ENCODE data around the gene MRGPRG. TPM values are rescaled to one million over a fixed set of nuclear protein-coding genes. Genes with fewer than 3 reads are reported as not detected.

Gene MRGPRG
- total RNA-seq, 1 experiment from 2014 or later, result not detected

GRCh38 chr11:3234846-3235245, 16.2 kb upstream of the MRGPRG start:
- Histone ChIP-seq H3K27ac (no peak overlapping the region), H4K20me1 (ENCODE audit: insufficient read depth) (no peaks in the 10 kb centered on the region), H3K27me3 (ENCODE audit: insufficient read depth, low read depth) (peaks cover 32% of the 10 kb centered on the region), H3F3A (ENCODE audit: insufficient read depth, low read depth) (no peaks in the 10 kb centered on the region), H3K9me3 (ENCODE audit: insufficient read depth, low read depth) (no peaks in the 10 kb centered on the region), H3K4me1 (replicated peaks; ENCODE audit: insufficient read depth) (no peaks in the 10 kb centered on the region), H3K9me2 (ENCODE audit: insufficient read depth) (no peaks in the 10 kb centered on the region), H2AFZ (no peak overlapping the region), H3K4me2 (no peak overlapping the region), H3K79me2 (ENCODE audit: low read depth) (no peaks in the 10 kb centered on the region), H3K4me3 (no peak overlapping the region), H3K36me3 (ENCODE audit: low read depth) (no peaks in the 10 kb centered on the region)
- CTCF ChIA-PET, result no interaction called here
- POLR2A ChIA-PET (ENCODE audit: unreplicated experiment), result no interaction called here
- no peak for DNase-seq
- no peak for TF ChIP-seq EZH2 (IDR thresholded peaks at IDR 0.05; ENCODE audit: low read depth)
- TF ChIP-seq CTCF (conservative IDR thresholded peaks at IDR 0.05), result no peak
- no TSS peak for BruUV-seq (replicated peaks)
- intact Hi-C loops (cut with micrococcal nuclease; ENCODE audit: unreplicated experiment), result no loop called here

- no TSS peak for BruUV-seq (replicated peaks)
- Histone ChIP-seq H3K9me3 (ENCODE audit: insufficient read depth, low read depth) (no peaks in the 10 kb centered on the region), H3F3A (ENCODE audit: insufficient read depth, low read depth) (no peaks in the 10 kb centered on the region), H3K4me3 (no peak overlapping the region), H3K4me1 (replicated peaks; ENCODE audit: insufficient read depth) (no peaks in the 10 kb centered on the region), H2AFZ (no peak overlapping the region), H3K36me3 (ENCODE audit: low read depth) (no peaks in the 10 kb centered on the region), H3K4me2 (no peak overlapping the region), H3K9me2 (ENCODE audit: insufficient read depth) (no peaks in the 10 kb centered on the region), H3K27me3 (ENCODE audit: insufficient read depth, low read depth) (peaks cover 36% of the 10 kb centered on the region), H3K79me2 (ENCODE audit: low read depth) (no peaks in the 10 kb centered on the region), H3K27ac (no peak overlapping the region), H4K20me1 (ENCODE audit: insufficient read depth) (no peaks in the 10 kb centered on the region)
- POLR2A ChIA-PET (ENCODE audit: unreplicated experiment), result no interaction called here
- DNase-seq, result no peak
- intact Hi-C loops (cut with micrococcal nuclease; ENCODE audit: unreplicated experiment), result no loop called here
- TF ChIP-seq EZH2 (IDR thresholded peaks at IDR 0.05; ENCODE audit: low read depth) (no peak), CTCF (conservative IDR thresholded peaks at IDR 0.05) (no peak)
- CTCF ChIA-PET, result no interaction called here
These were observed 14.3 kb upstream of the MRGPRG start for GRCh38 chr11:3232956-3233355.

- ChIA-PET POLR2A (ENCODE audit: unreplicated experiment) (no interaction called here), CTCF (no interaction called here)
- Histone ChIP-seq H3K36me3 (ENCODE audit: low read depth) (no peaks in the 10 kb centered on the region), H3K4me2 (no peak within 1 kb of the TSS), H3K79me2 (ENCODE audit: low read depth) (no peaks in the 10 kb centered on the region), H3K9me2 (ENCODE audit: insufficient read depth) (no peaks in the 10 kb centered on the region), H4K20me1 (ENCODE audit: insufficient read depth) (no peaks in the 10 kb centered on the region), H3K9me3 (ENCODE audit: insufficient read depth, low read depth) (no peaks in the 10 kb centered on the region), H3K27me3 (ENCODE audit: insufficient read depth, low read depth) (peaks cover 36% of the 10 kb centered on the region), H2AFZ (no peak within 1 kb of the TSS), H3K4me1 (replicated peaks; ENCODE audit: insufficient read depth) (no peaks in the 10 kb centered on the region), H3K27ac (no peak within 1 kb of the TSS), H3F3A (ENCODE audit: insufficient read depth, low read depth) (no peaks in the 10 kb centered on the region), H3K4me3 (no peak within 1 kb of the TSS)
- BruUV-seq (replicated peaks), result no TSS peak
- DNase-seq, result peak in 1 of 2 experiments; percentile 12
- no peak for TF ChIP-seq CTCF (conservative IDR thresholded peaks at IDR 0.05)
- no peak for TF ChIP-seq EZH2 (IDR thresholded peaks at IDR 0.05; ENCODE audit: low read depth)
- intact Hi-C loops (cut with micrococcal nuclease; ENCODE audit: unreplicated experiment), result no loop called here
These were observed 13.5 kb upstream of the MRGPRG start, which contains the start of gene MRGPRE for GRCh38 chr11:3231851-3232744. Gene MRGPRE (minus strand): TSS chr11:3232417. CDS start chr11:3228799, 3,618 bp downstream.

Data from PC-9 (cell line).